Kidney (tissue), 14 donors: ENCODE measurements around the gene CDC26. TPM values are rescaled to one million over a fixed set of nuclear protein-coding genes. Genes with fewer than 3 reads are reported as not detected.
"Not testable (repeated sequence)": the region's sequence is repeated elsewhere in the genome, so short reads cannot be mapped to it uniquely, and the experiment has no call there.

Experiments used
- DNase-seq, 5 donors: peaks; one replicate each; pipeline ENCODE4 v3.0.0-alpha.2; 2013 to 2020
- FAIRE-seq: peaks from 2 replicates; lab custom pipeline; 2012; peaks lifted over from hg19 to GRCh38; lab: Jason Lieb, UNC
- H3K27ac ChIP-seq, 2 donors: one replicate each; pipeline ENCODE4 v1.7.0; 2013; ENCODE audit warnings: low read depth in 2 of 2, low read length in 2 of 2, inconsistent platforms in 1 of 2
- H3K27me3 ChIP-seq: one replicate; pipeline ENCODE4 v1.7.1; 2013; ENCODE audit warnings: low read length, inconsistent platforms; ENCODE audit not compliant: control insufficient read depth, insufficient read depth
- H3K36me3 ChIP-seq, 3 donors: one replicate each; pipeline versions ENCODE4 v1.7.0 to v1.7.1; 2013; ENCODE audit warnings: low read length in 3 of 3, control low read depth in 1 of 3, inconsistent platforms in 1 of 3; ENCODE audit not compliant: insufficient read depth in 3 of 3, control insufficient read depth in 2 of 3
- H3K4me1 ChIP-seq, 3 donors: one replicate each; pipeline versions ENCODE4 v1.7.0 to v1.7.1; 2013; ENCODE audit warnings: low read length in 3 of 3, inconsistent platforms in 1 of 3, low read depth in 1 of 3; ENCODE audit not compliant: control insufficient read depth in 2 of 3, insufficient read depth in 2 of 3
- H3K4me3 ChIP-seq, 3 donors: one replicate each; pipeline versions ENCODE4 v1.7.0 to v1.8.1; 2013; ENCODE audit warnings: low read length in 3 of 3, control low read depth in 1 of 3, inconsistent platforms in 1 of 3
- H3K9ac ChIP-seq, 3 donors: one replicate each; pipeline versions ENCODE4 v1.7.0 to v1.7.1; 2013; ENCODE audit warnings: low read length in 3 of 3, control low read depth in 1 of 3, inconsistent platforms in 1 of 3
- H3K9me3 ChIP-seq, 3 donors: one replicate each; pipeline versions ENCODE4 v1.7.0 to v1.7.1; 2013; ENCODE audit warnings: low read length in 3 of 3, control low read depth in 1 of 3, inconsistent platforms in 1 of 3; ENCODE audit not compliant: control insufficient read depth in 2 of 3, insufficient read depth in 1 of 3
- CTCF ChIP-seq: IDR thresholded peaks from 3 replicates; pipeline ENCODE4 v1.5.1; 2012; ENCODE audit warnings: mild to moderate bottlenecking, moderate library complexity, borderline replicate concordance; ENCODE audit not compliant: insufficient read depth; ENCODE audit errors: extremely low read depth
- intact Hi-C: fragments of 100-400 bp; cut with DNase I; formaldehyde crosslinking; loops from one replicate; pipeline ENCODE4 v1.11.1; 2022
- polyA plus RNA-seq: library from polyadenylated mRNA; stranded (reverse); fragments of 350-450 nt; fragmentation: Illumina TruSeq; extraction: RNeasy Lipid Tissue Mini Kit (QIAGEN cat#74804); gene quantifications from one replicate; pipeline ENCODE4 v1.2.3, GENCODE V29; 2014; ENCODE audit warnings: low read depth, low replicate concordance; ENCODE audit not compliant: insufficient read depth
- total RNA-seq: library from RNA; stranded (reverse); fragmentation: NEBNext Ultra II Directional; extraction: Animal tissue kit (Norgen Biotek cat#: 25700); gene quantifications from one replicate; pipeline ENCODE4 v1.2.1, GENCODE V29; 2021
- donor health status: control.
- donor health status: control.
- donor health status: control.
- donor health status: control.
- donor health status: control.
- donor health status: DM: yes; HTN: yes; CAD: no.
- donor health status: Normal renal cell carcinoma (clear cell type).

CDC26 gene
- total and polyA plus RNA-seq, 2 donors from 2014 or later = 28.5 to 76.2 TPM

- Histone ChIP-seq H3K4me1 (no peaks in the 10 kb centered on the region), H3K9ac (no peak overlapping the region), H3K9me3 (no peaks in the 10 kb centered on the region), H3K27me3 (no peaks in the 10 kb centered on the region), H3K36me3 (peaks cover 2 to 14% (median 14%) of the 10 kb centered on the region in 3 donors), H3K27ac (no peak overlapping the region), H3K4me3 (no peak overlapping the region)
- DNase-seq = no peak
- no peak for FAIRE-seq
- intact Hi-C loops = no loop called here
- TF ChIP-seq CTCF = no peak
Measured at GRCh38 chr9:113255438-113255837, 19.9 kb downstream of the CDC26 start.

- no peak for TF ChIP-seq CTCF
- Histone ChIP-seq H3K4me1 (no peaks in the 10 kb centered on the region), H3K27me3 (no peaks in the 10 kb centered on the region), H3K9me3 (no peaks in the 10 kb centered on the region), H3K9ac (no peak overlapping the region), H3K4me3 (no peak overlapping the region), H3K27ac (no peak overlapping the region), H3K36me3 (peaks cover 2 to 10% (median 10%) of the 10 kb centered on the region in 3 donors)
- FAIRE-seq (no peak), DNase-seq (no peak)
- intact Hi-C loops = no loop called here
Measured at GRCh38 chr9:113254991-113255390, 20.4 kb downstream of the CDC26 start.

GRCh38 chr9:113250807-113251206 lies 24.6 kb downstream of the CDC26 start:
- H3K9ac ChIP-seq = no peak overlapping the region
- FAIRE-seq = no peak
- H3K4me1 ChIP-seq = no peaks in the 10 kb centered on the region
- no peak for DNase-seq
- H3K4me3 ChIP-seq = no peak overlapping the region
- H3K27ac ChIP-seq = no peak overlapping the region
- intact Hi-C loops = no loop called here
- H3K27me3 ChIP-seq = no peaks in the 10 kb centered on the region
- TF ChIP-seq CTCF = no peak
- H3K9me3 ChIP-seq = no peaks in the 10 kb centered on the region
- no peaks in the 10 kb centered on the region for H3K36me3 ChIP-seq

- H3K9ac ChIP-seq, H3K27me3 ChIP-seq, intact Hi-C loops, H3K27ac ChIP-seq, DNase-seq, H3K9me3 ChIP-seq, H3K4me1 ChIP-seq, H3K36me3 ChIP-seq, FAIRE-seq, H3K4me3 ChIP-seq: not testable (repeated sequence)
Measured at GRCh38 chr9:113249661-113250060, 25.7 kb downstream of the CDC26 start.
